CD8-positive, alpha-beta memory T cell (primary cell): ENCODE data around the gene C1orf159. TPM values are rescaled to one million over a fixed set of nuclear protein-coding genes. Genes with fewer than 3 reads are reported as not detected.
"Not testable (repeated sequence)": the region's sequence is repeated elsewhere in the genome, so short reads cannot be mapped to it uniquely, and the experiment has no call there.

ENCODE experiments used
- CTCF ChIA-PET: fragments of 350-600 bp; sonication (Branson Sonifier 250); formaldehyde crosslinking; loops from one replicate; lab custom pipeline; 2021; ENCODE audit warnings: antibody characterized with exemption; lab: Charles Lee
- POLR2A ChIA-PET: fragments of 350-600 bp; sonication (Branson Sonifier 250); formaldehyde crosslinking; loops from one replicate; lab custom pipeline; 2021; ENCODE audit warnings: antibody characterized with exemption; lab: Charles Lee
- DNase-seq, 5 donors: peaks; one replicate each; pipeline versions ENCODE4 v3.0.0 to v3.0.0-alpha.2; 2020 to 2022; ENCODE audit warnings: mixed read lengths in 1 of 5
- H3K27ac ChIP-seq: one replicate; pipeline ENCODE4 v1.7.0; 2013; ENCODE audit warnings: low read depth, mild to moderate bottlenecking, low read length, moderate library complexity
- H3K27me3 ChIP-seq: 2 replicates; pipeline ENCODE4 v1.7.0; 2013; ENCODE audit warnings: low read length, mild to moderate bottlenecking; ENCODE audit not compliant: insufficient read depth, poor library complexity, severe bottlenecking
- H3K36me3 ChIP-seq: 2 replicates; pipeline ENCODE4 v1.7.0; 2013; ENCODE audit warnings: mild to moderate bottlenecking, low read length, moderate library complexity; ENCODE audit not compliant: insufficient read depth
- H3K4me1 ChIP-seq: 2 replicates; pipeline ENCODE4 v1.7.0; 2013; ENCODE audit warnings: mild to moderate bottlenecking, low read length, moderate library complexity; ENCODE audit not compliant: insufficient read depth
- H3K4me3 ChIP-seq: 2 replicates; pipeline ENCODE4 v1.7.0; 2013; ENCODE audit warnings: mild to moderate bottlenecking, low read length
- H3K9me3 ChIP-seq: 2 replicates; pipeline ENCODE4 v1.7.0; 2013; ENCODE audit warnings: mild to moderate bottlenecking, low read length
- H3K27ac Mint-ChIP-seq, 8 donors: one replicate each; pipeline ENCODE4 v1.8.0; 2020 to 2021; ENCODE audit warnings: mixed read lengths in 8 of 8, mild to moderate bottlenecking in 6 of 8, inconsistent platforms in 3 of 8, moderate library complexity in 3 of 8
- H3K27me3 Mint-ChIP-seq, 2 donors: one replicate each; pipeline ENCODE4 v1.8.0; 2020 to 2021; ENCODE audit warnings: mixed read lengths in 2 of 2, mild to moderate bottlenecking in 1 of 2, moderate library complexity in 1 of 2
- H3K36me3 Mint-ChIP-seq, 3 donors: one replicate each; pipeline ENCODE4 v1.8.0; 2020 to 2021; ENCODE audit warnings: mixed read lengths in 3 of 3, inconsistent platforms in 1 of 3, mild to moderate bottlenecking in 1 of 3
- H3K4me1 Mint-ChIP-seq, 3 donors: one replicate each; pipeline ENCODE4 v1.8.0; 2020 to 2021; ENCODE audit warnings: mixed read lengths in 3 of 3, inconsistent platforms in 1 of 3, mild to moderate bottlenecking in 1 of 3
- H3K4me3 Mint-ChIP-seq, 7 donors: one replicate each; pipeline ENCODE4 v1.8.0; 2020 to 2021; ENCODE audit warnings: mixed read lengths in 7 of 7, mild to moderate bottlenecking in 6 of 7, moderate library complexity in 4 of 7, inconsistent platforms in 2 of 7
- H3K9me3 Mint-ChIP-seq, 5 donors: one replicate each; pipeline ENCODE4 v1.8.0; 2020 to 2022; ENCODE audit warnings: mixed read lengths in 5 of 5, mild to moderate bottlenecking in 3 of 5, moderate library complexity in 2 of 5, inconsistent platforms in 1 of 5
- polyA plus RNA-seq: library from polyadenylated mRNA; unstranded; fragments of 300-500 nt; fragmentation: Illumina TruSeq; gene quantifications from one replicate; pipeline ENCODE4 v1.2.3, GENCODE V29; 2021
- total RNA-seq, 2 experiments: library from RNA; stranded (reverse); gene quantifications; one replicate each; pipeline ENCODE4 v1.2.3, GENCODE V29; 2021

Gene C1orf159
- total and polyA plus RNA-seq, 3 experiments from 2014 or later: 7.9 to 20.8 (median 18.7) TPM

- Histone ChIP-seq H3K27me3 (no peaks in the 10 kb centered on the region), H3K4me1 (peaks cover 18% of the 10 kb centered on the region), H3K4me3 (no peak overlapping the region), H3K36me3 (no peaks in the 10 kb centered on the region), H3K27ac (no peak overlapping the region), H3K9me3 (no peaks in the 10 kb centered on the region)
- CTCF ChIA-PET: interaction anchor here (1.2 kb wide), 1 partner anchor 16 kb away, joined by 4 read pairs; no protein-coding TSS in a partner anchor
- Mint-ChIP-seq H3K36me3 (peaks cover 0 to 3% (median 2%) of the 10 kb centered on the region in 3 donors), H3K27ac (no peak overlapping the region), H3K27me3 (peaks cover 0 to 3% of the 10 kb centered on the region in 2 donors), H3K4me3 (no peak overlapping the region), H3K4me1 (peaks cover 14 to 33% (median 26%) of the 10 kb centered on the region in 3 donors), H3K9me3 (no peaks in the 10 kb centered on the region)
- POLR2A ChIA-PET: no interaction called here
- peak in 1 of 5 donors; percentile 30 for DNase-seq
Measured at GRCh38 chr1:1106510-1107221, 9.2 kb downstream of the C1orf159 start.

GRCh38 chr1:1104152-1104551 lies 11.7 kb downstream of the C1orf159 start:
- POLR2A ChIA-PET: interaction anchor here (0.6 kb wide), 1 partner anchor 639 kb away, joined by 3 read pairs; no protein-coding TSS in a partner anchor
- H3K4me3 Mint-ChIP-seq, H3K36me3 ChIP-seq, H3K4me3 ChIP-seq, H3K27me3 Mint-ChIP-seq, H3K27ac Mint-ChIP-seq, H3K9me3 ChIP-seq, H3K27ac ChIP-seq, H3K27me3 ChIP-seq, H3K36me3 Mint-ChIP-seq, H3K9me3 Mint-ChIP-seq: not testable (repeated sequence)
- CTCF ChIA-PET: interaction anchor here (1.0 to 1.6 kb wide), 4 partner anchors 9 to 267 kb away, joined by 3 to 4 read pairs (median 3); no protein-coding TSS in a partner anchor
- peak in 1 of 5 donors; percentile 37 for DNase-seq
- H3K4me1 Mint-ChIP-seq: peaks cover 25 to 46% (median 37%) of the 10 kb centered on the region in 3 donors
- H3K4me1 ChIP-seq: peaks cover 34% of the 10 kb centered on the region

- peaks cover 0 to 7% of the 10 kb centered on the region in 2 donors for H3K27me3 Mint-ChIP-seq
- peak in 1 of 5 donors; percentile 25 for DNase-seq
- peaks cover 0 to 5% (median 3%) of the 10 kb centered on the region in 5 donors for H3K9me3 Mint-ChIP-seq
- peaks cover 25 to 42% (median 36%) of the 10 kb centered on the region in 3 donors for H3K4me1 Mint-ChIP-seq
- H3K27ac ChIP-seq: no peak overlapping the region
- H3K36me3 Mint-ChIP-seq: peaks cover 0 to 5% (median 3%) of the 10 kb centered on the region in 3 donors
- no peak overlapping the region for H3K27ac Mint-ChIP-seq
- CTCF ChIA-PET: no interaction called here
- no peaks in the 10 kb centered on the region for H3K36me3 ChIP-seq
- no peak overlapping the region for H3K4me3 ChIP-seq
- no peak overlapping the region for H3K4me3 Mint-ChIP-seq
- H3K4me1 ChIP-seq: peaks cover 41% of the 10 kb centered on the region
- H3K27me3 ChIP-seq: no peaks in the 10 kb centered on the region
- no peaks in the 10 kb centered on the region for H3K9me3 ChIP-seq
- POLR2A ChIA-PET: no interaction called here
Measured at GRCh38 chr1:1101503-1101902, 14.4 kb downstream of the C1orf159 start.

- H3K4me3 Mint-ChIP-seq: no peak overlapping the region
- no peak overlapping the region for H3K27ac ChIP-seq
- peak in 1 of 5 donors; percentile 34 for DNase-seq
- H3K4me1 ChIP-seq: peaks cover 41% of the 10 kb centered on the region
- H3K36me3 Mint-ChIP-seq: peaks cover 0 to 5% (median 3%) of the 10 kb centered on the region in 3 donors
- H3K27me3 ChIP-seq: no peaks in the 10 kb centered on the region
- H3K9me3 ChIP-seq: no peaks in the 10 kb centered on the region
- ChIA-PET CTCF (no interaction called here), POLR2A (no interaction called here)
- no peak overlapping the region for H3K27ac Mint-ChIP-seq
- peaks cover 0 to 5% (median 3%) of the 10 kb centered on the region in 5 donors for H3K9me3 Mint-ChIP-seq
- H3K27me3 Mint-ChIP-seq: peaks cover 0 to 7% of the 10 kb centered on the region in 2 donors
- H3K4me3 ChIP-seq: no peak overlapping the region
- H3K4me1 Mint-ChIP-seq: peaks cover 23 to 40% (median 36%) of the 10 kb centered on the region in 3 donors
- H3K36me3 ChIP-seq: no peaks in the 10 kb centered on the region
Measured at GRCh38 chr1:1100296-1100695, 15.6 kb downstream of the C1orf159 start.

- Mint-ChIP-seq H3K27me3 (peaks cover 0 to 7% of the 10 kb centered on the region in 2 donors), H3K36me3 (peaks cover 0 to 5% (median 3%) of the 10 kb centered on the region in 3 donors), H3K4me3 (peak overlapping the region in 3 of 7 donors; percentile 0 to 33 (median 15)), H3K4me1 (peaks cover 23 to 36% (median 32%) of the 10 kb centered on the region in 3 donors), H3K9me3 (peaks cover 0 to 5% (median 3%) of the 10 kb centered on the region in 5 donors), H3K27ac (peak overlapping the region in 7 of 8 donors; percentile 2 to 74 (median 45))
- no peak for DNase-seq
- Histone ChIP-seq H3K27ac (no peak overlapping the region), H3K4me1 (peaks cover 38% of the 10 kb centered on the region), H3K36me3 (no peaks in the 10 kb centered on the region), H3K27me3 (no peaks in the 10 kb centered on the region), H3K9me3 (no peaks in the 10 kb centered on the region), H3K4me3 (no peak overlapping the region)
- ChIA-PET POLR2A (no interaction called here), CTCF (no interaction called here)
Measured at GRCh38 chr1:1099506-1100183, 16.2 kb downstream of the C1orf159 start.

GRCh38 chr1:1098681-1099421 lies 17.0 kb downstream of the C1orf159 start:
- Mint-ChIP-seq H3K4me3 (peak overlapping the region in 3 of 7 donors; percentile 0 to 33 (median 15)), H3K4me1 (peaks cover 21 to 29% (median 25%) of the 10 kb centered on the region in 3 donors), H3K27me3 (peaks cover 0 to 7% of the 10 kb centered on the region in 2 donors), H3K9me3 (peaks cover 0 to 5% (median 3%) of the 10 kb centered on the region in 5 donors), H3K27ac (peak overlapping the region; percentile 2 to 74 (median 28)), H3K36me3 (peaks cover 0 to 5% (median 3%) of the 10 kb centered on the region in 3 donors)
- no peaks in the 10 kb centered on the region for H3K36me3 ChIP-seq
- no peaks in the 10 kb centered on the region for H3K27me3 ChIP-seq
- DNase-seq: peak in 3 of 5 donors; percentile 7 to 55 (median 19)
- H3K4me1 ChIP-seq: peaks cover 30% of the 10 kb centered on the region
- H3K9me3 ChIP-seq: no peaks in the 10 kb centered on the region
- ChIA-PET POLR2A (interaction anchor here (0.5 kb wide), 1 partner anchor 173 kb away, joined by 3 read pairs; no protein-coding TSS in a partner anchor), CTCF (no interaction called here)
- no peak overlapping the region for H3K27ac ChIP-seq
- H3K4me3 ChIP-seq: no peak overlapping the region

- CTCF ChIA-PET, H3K27me3 Mint-ChIP-seq, H3K27ac Mint-ChIP-seq, H3K9me3 ChIP-seq, H3K27ac ChIP-seq, H3K27me3 ChIP-seq, POLR2A ChIA-PET, H3K4me3 Mint-ChIP-seq, H3K36me3 Mint-ChIP-seq, H3K9me3 Mint-ChIP-seq, H3K36me3 ChIP-seq, H3K4me3 ChIP-seq: not testable (repeated sequence)
- DNase-seq: peak in 1 of 5 donors; percentile 14
- peaks cover 19% of the 10 kb centered on the region for H3K4me1 ChIP-seq
- peaks cover 18 to 20% (median 18%) of the 10 kb centered on the region in 3 donors for H3K4me1 Mint-ChIP-seq
Measured at GRCh38 chr1:1096136-1096535, 19.8 kb downstream of the C1orf159 start.
